H9 (cell line): Measurements from ENCODE around the gene KCTD19. TPM values are rescaled to one million over a fixed set of nuclear protein-coding genes. Genes with fewer than 3 reads are reported as not detected.

Source experiments
- DNase-seq: peaks from one replicate; pipeline ENCODE4 v3.0.0-alpha.2; 2017
- H2AFZ ChIP-seq: one replicate; pipeline ENCODE4 v1.6.1; 2013; ENCODE audit warnings: mild to moderate bottlenecking, low read length, control low read depth, moderate library complexity
- H2AK5ac ChIP-seq: 2 replicates; pipeline ENCODE4 v1.6.1; 2013; ENCODE audit warnings: low read length, control low read depth, mixed read lengths; ENCODE audit not compliant: insufficient read length
- H2BK120ac ChIP-seq: one replicate; pipeline ENCODE4 v1.6.1; 2013; ENCODE audit warnings: low read depth, mild to moderate bottlenecking, low read length, control low read depth, inconsistent platforms; ENCODE audit not compliant: poor library complexity, severe bottlenecking
- H2BK12ac ChIP-seq: 2 replicates; pipeline ENCODE4 v1.6.1; 2013; ENCODE audit warnings: low read length, control low read depth, mixed read lengths, low read depth; ENCODE audit not compliant: insufficient read length
- H2BK15ac ChIP-seq: 2 replicates; pipeline ENCODE4 v1.6.1; 2013; ENCODE audit warnings: low read depth, low read length, control low read depth
- H2BK20ac ChIP-seq: one replicate; pipeline ENCODE4 v1.6.1; 2013; ENCODE audit warnings: low read depth, mild to moderate bottlenecking, low read length, control low read depth, inconsistent platforms; ENCODE audit not compliant: poor library complexity, severe bottlenecking
- H2BK5ac ChIP-seq: 2 replicates; pipeline ENCODE4 v1.6.1; 2013; ENCODE audit warnings: low read length, control low read depth, mixed read lengths; ENCODE audit not compliant: insufficient read length
- H3K14ac ChIP-seq: 2 replicates; pipeline ENCODE4 v1.6.1; 2013; ENCODE audit warnings: low read length, control low read depth; ENCODE audit not compliant: insufficient read depth
- H3K18ac ChIP-seq: 2 replicates; pipeline ENCODE4 v1.6.1; 2013; ENCODE audit warnings: low read depth, mild to moderate bottlenecking, mixed read lengths, low read length, control low read depth; ENCODE audit not compliant: insufficient read length
- H3K23ac ChIP-seq: 2 replicates; pipeline ENCODE4 v1.6.1; 2013; ENCODE audit warnings: low read length, control low read depth, mixed read lengths, low read depth; ENCODE audit not compliant: insufficient read length
- H3K23me2 ChIP-seq: 2 replicates; pipeline ENCODE4 v1.6.1; 2013; ENCODE audit warnings: low read depth, mild to moderate bottlenecking, mixed read lengths, low read length, control low read depth; ENCODE audit not compliant: insufficient read length, poor library complexity, severe bottlenecking
- H3K27ac ChIP-seq: 2 replicates; pipeline ENCODE4 v1.5.1; 2013; ENCODE audit warnings: low read length, control low read depth, mixed read lengths, low read depth; ENCODE audit not compliant: insufficient read length
- H3K27me3 ChIP-seq: 2 replicates; pipeline ENCODE4 v1.6.1; 2013; ENCODE audit warnings: low read length, control low read depth, inconsistent platforms; ENCODE audit not compliant: insufficient read depth
- H3K4ac ChIP-seq: 2 replicates; pipeline ENCODE4 v1.6.1; 2013; ENCODE audit warnings: low read depth, mild to moderate bottlenecking, control low read depth, inconsistent platforms, low read length, moderate library complexity
- H3K4me1 ChIP-seq: 2 replicates; pipeline ENCODE4 v1.6.1; 2013; ENCODE audit warnings: low read length, control low read depth, inconsistent platforms; ENCODE audit not compliant: insufficient read depth
- H3K4me2 ChIP-seq: 2 replicates; pipeline ENCODE4 v1.6.1; 2013; ENCODE audit warnings: low read length, control low read depth, mixed read lengths; ENCODE audit not compliant: insufficient read length, insufficient read depth
- H3K56ac ChIP-seq: 2 replicates; pipeline ENCODE4 v1.6.1; 2013; ENCODE audit warnings: low read depth, mild to moderate bottlenecking, mixed read lengths, low read length, control low read depth; ENCODE audit not compliant: insufficient read length
- H3K79me1 ChIP-seq: 2 replicates; pipeline ENCODE4 v1.6.1; 2013; ENCODE audit warnings: low read depth, mild to moderate bottlenecking, moderate library complexity, low read length, control low read depth, inconsistent platforms; ENCODE audit not compliant: insufficient read depth, poor library complexity, severe bottlenecking
- H3K79me2 ChIP-seq: 2 replicates; pipeline ENCODE4 v1.6.1; 2013; ENCODE audit warnings: low read length, control low read depth, inconsistent platforms; ENCODE audit not compliant: insufficient read depth
- H3K9ac ChIP-seq: 2 replicates; pipeline ENCODE4 v1.6.1; 2013; ENCODE audit warnings: low read length, control low read depth, mixed read lengths; ENCODE audit not compliant: insufficient read length; ENCODE audit errors: extremely low read depth
- H3K9me3 ChIP-seq: one replicate; pipeline ENCODE4 v1.6.1; 2013; ENCODE audit warnings: low read depth, low read length, inconsistent platforms; ENCODE audit not compliant: control insufficient read depth
- H3T11ph ChIP-seq: one replicate; pipeline ENCODE4 v1.6.1; 2013; ENCODE audit warnings: mild to moderate bottlenecking, low read length, control low read depth, inconsistent platforms
- H4K20me1 ChIP-seq: one replicate; pipeline ENCODE4 v1.6.1; 2013; ENCODE audit not compliant: control insufficient read depth, insufficient read length, insufficient read depth
- H4K5ac ChIP-seq: 2 replicates; pipeline ENCODE4 v1.6.1; 2013; ENCODE audit warnings: low read depth, mild to moderate bottlenecking, mixed read lengths, low read length, control low read depth; ENCODE audit not compliant: insufficient read length
- H4K8ac ChIP-seq: replicated peaks from 2 replicates; pipeline ENCODE4 v1.6.1; 2013; ENCODE audit warnings: low read length, control low read depth, mixed read lengths, low read depth; ENCODE audit not compliant: insufficient read length
- H4K91ac ChIP-seq: 2 replicates; pipeline ENCODE4 v1.6.1; 2013; ENCODE audit warnings: low read depth, mild to moderate bottlenecking, moderate library complexity, mixed read lengths, low read length, control low read depth; ENCODE audit not compliant: insufficient read length
- H3K27ac Mint-ChIP-seq, 3 experiments: 2 replicates in 2 of 3; 3 replicates in 1 of 3; pipeline ENCODE4 v1.8.0; 2020 to 2021; ENCODE audit warnings: mixed read lengths in 3 of 3, mild to moderate bottlenecking in 1 of 3, moderate library complexity in 1 of 3
- H3K27me3 Mint-ChIP-seq: 2 replicates; pipeline ENCODE4 v1.8.0; 2021; ENCODE audit warnings: low read depth, mild to moderate bottlenecking, moderate library complexity, mixed read lengths
- H3K36me3 Mint-ChIP-seq, 3 experiments: 2 replicates in 2 of 3; 3 replicates in 1 of 3; pipeline ENCODE4 v1.8.0; 2020 to 2021; ENCODE audit warnings: low read depth in 3 of 3, mixed read lengths in 3 of 3; ENCODE audit not compliant: insufficient read depth in 1 of 3
- H3K4me1 Mint-ChIP-seq, 2 experiments: 2 replicates each; pipeline ENCODE4 v1.8.0; 2020; ENCODE audit warnings: mixed read lengths in 2 of 2
- H3K4me3 Mint-ChIP-seq, 2 experiments: 2 replicates in 1 of 2; 3 replicates in 1 of 2; pipeline ENCODE4 v1.8.0; 2020 to 2021; ENCODE audit warnings: mild to moderate bottlenecking in 2 of 2, mixed read lengths in 2 of 2, moderate library complexity in 1 of 2
- H3K9me3 Mint-ChIP-seq, 2 experiments: 2 replicates in 1 of 2; 3 replicates in 1 of 2; pipeline ENCODE4 v1.8.0; 2020; ENCODE audit warnings: mild to moderate bottlenecking in 2 of 2, mixed read lengths in 2 of 2, moderate library complexity in 1 of 2
- CTCF ChIP-seq: fragments of 200-600 bp; sonication (generic); conservative IDR thresholded peaks from 3 replicates; pipeline ENCODE4 v1.8.0; 2021; ENCODE audit warnings: antibody characterized with exemption, mild to moderate bottlenecking
- WGBS: extraction: QIAGEN DNeasy Blood & Tissue Kit; methylation state at CpG from one replicate; pipeline ENCODE4 v1.1.7; 2013; ENCODE audit warnings: missing lambda C conversion rate, low lambda C conversion rate, mixed read lengths; ENCODE audit not compliant: insufficient read length; ENCODE audit errors: extremely low coverage; 5-methylcytosine and 5-hydroxymethylcytosine counted together
- total RNA-seq: library from RNA; stranded (reverse); gene quantifications from 2 replicates; pipeline ENCODE4 v1.2.1, GENCODE V29; 2021

The KCTD19 gene
- total RNA-seq, 1 experiment from 2014 or later = 0.13 TPM

- Histone ChIP-seq H3K9ac (no peak overlapping the region), H3K79me1 (peaks cover 4% of the 10 kb centered on the region), H3K79me2 (no peaks in the 10 kb centered on the region; the same call in 1 of the 2 replicates), H3K9me3 (no peaks in the 10 kb centered on the region), H2BK20ac (no peak overlapping the region), H2BK12ac (no peak overlapping the region), H4K20me1 (peaks cover 3% of the 10 kb centered on the region), H3K27ac (peak overlapping the region; percentile 30), H3K14ac (no peak overlapping the region; the same call in none of the 2 replicates), H3T11ph (no peak overlapping the region), H3K4ac (no peak overlapping the region; the same call in 1 of the 2 replicates), H3K4me1 (peaks cover 11% of the 10 kb centered on the region; the same call in 1 of the 2 replicates), H3K23ac (no peak overlapping the region), H2BK5ac (peak overlapping the region; percentile 44), H2BK15ac (no peak overlapping the region), H3K27me3 (no peaks in the 10 kb centered on the region), H3K56ac (no peak overlapping the region), H3K18ac (peak overlapping the region; percentile 46), H3K4me2 (no peak overlapping the region), H3K23me2 (peaks cover 5% of the 10 kb centered on the region), H4K91ac (no peak overlapping the region), H2AK5ac (no peak overlapping the region), H2AFZ (no peak overlapping the region), H4K5ac (no peak overlapping the region), H2BK120ac (no peak overlapping the region), H4K8ac (no peak overlapping the region)
- Mint-ChIP-seq H3K36me3 (peaks cover 10 to 36% (median 22%) of the 10 kb centered on the region in 3 experiments), H3K27me3 (no peaks in the 10 kb centered on the region; the same call in 1 of the 2 replicates), H3K9me3 (no peaks in the 10 kb centered on the region), H3K4me1 (peaks cover 28 to 31% of the 10 kb centered on the region in 2 experiments), H3K27ac (peak overlapping the region; percentile 62 to 97 (median 87); a peak in 6 of 7 replicates), H3K4me3 (peak overlapping the region in 1 of 2 experiments; percentile 63; a peak in 1 of 5 replicates)
- no peak for TF ChIP-seq CTCF
- peak; percentile 42 for DNase-seq
- WGBS = no CpG with 5 or more reads among the region's 10 CpGs
Measured at GRCh38 chr16:67241008-67241900, 85.3 kb downstream of the KCTD19 start.
